GM12891 (cell line): ENCODE measurements around the gene MSL1.

ENCODE experiments used
- POLR2A ChIP-seq: IDR thresholded peaks from 2 replicates; pipeline ENCODE4 v1.6.1; 2011; ENCODE audit warnings: low read depth, low read length, control low read depth
- POLR2AphosphoS5 ChIP-seq: IDR thresholded peaks from 2 replicates; pipeline ENCODE4 v1.6.1; 2011; ENCODE audit warnings: low read depth, low read length, control low read depth
- POU2F2 ChIP-seq: IDR thresholded peaks from 2 replicates; pipeline ENCODE4 v1.6.1; 2011; ENCODE audit warnings: low read depth, mild to moderate bottlenecking, control low read depth, low read length, moderate library complexity
- SPI1 ChIP-seq: IDR thresholded peaks from 2 replicates; pipeline ENCODE4 v1.6.1; 2011; ENCODE audit warnings: low read depth, low read length, control low read depth
- TAF1 ChIP-seq: IDR thresholded peaks from 2 replicates; pipeline ENCODE4 v1.6.1; 2011; ENCODE audit warnings: low read depth, low read length, control low read depth

GRCh38 chr17:40106760-40107521 is 14.8 kb upstream of the MSL1 start:
- no peak for TF ChIP-seq POLR2AphosphoS5
- no peak for TF ChIP-seq POLR2A
- no peak for TF ChIP-seq SPI1
- TF ChIP-seq POU2F2 = no peak
- no peak for TF ChIP-seq TAF1
